T-helper 2 cell treated with Interferon-gamma antibody and Interleukin-4, amounts not matched to agents 100 ng/mL and 5 ng/mL, for 36 hours (primary cell): Measurements from ENCODE around the gene DAGLA. TPM values are rescaled to one million over a fixed set of nuclear protein-coding genes. Genes with fewer than 3 reads are reported as not detected.

Experiments used
- intact Hi-C: fragments of 100-400 bp; cut with micrococcal nuclease; formaldehyde crosslinking; loops from one replicate; pipeline ENCODE4 v1.15.1; 2023
- total RNA-seq: library from RNA; stranded (reverse); gene quantifications from 2 replicates; pipeline ENCODE4 v1.2.3, GENCODE V29; 2022

The DAGLA gene
- total RNA-seq, 1 donor from 2014 or later, result 0.07 TPM

DNA sequence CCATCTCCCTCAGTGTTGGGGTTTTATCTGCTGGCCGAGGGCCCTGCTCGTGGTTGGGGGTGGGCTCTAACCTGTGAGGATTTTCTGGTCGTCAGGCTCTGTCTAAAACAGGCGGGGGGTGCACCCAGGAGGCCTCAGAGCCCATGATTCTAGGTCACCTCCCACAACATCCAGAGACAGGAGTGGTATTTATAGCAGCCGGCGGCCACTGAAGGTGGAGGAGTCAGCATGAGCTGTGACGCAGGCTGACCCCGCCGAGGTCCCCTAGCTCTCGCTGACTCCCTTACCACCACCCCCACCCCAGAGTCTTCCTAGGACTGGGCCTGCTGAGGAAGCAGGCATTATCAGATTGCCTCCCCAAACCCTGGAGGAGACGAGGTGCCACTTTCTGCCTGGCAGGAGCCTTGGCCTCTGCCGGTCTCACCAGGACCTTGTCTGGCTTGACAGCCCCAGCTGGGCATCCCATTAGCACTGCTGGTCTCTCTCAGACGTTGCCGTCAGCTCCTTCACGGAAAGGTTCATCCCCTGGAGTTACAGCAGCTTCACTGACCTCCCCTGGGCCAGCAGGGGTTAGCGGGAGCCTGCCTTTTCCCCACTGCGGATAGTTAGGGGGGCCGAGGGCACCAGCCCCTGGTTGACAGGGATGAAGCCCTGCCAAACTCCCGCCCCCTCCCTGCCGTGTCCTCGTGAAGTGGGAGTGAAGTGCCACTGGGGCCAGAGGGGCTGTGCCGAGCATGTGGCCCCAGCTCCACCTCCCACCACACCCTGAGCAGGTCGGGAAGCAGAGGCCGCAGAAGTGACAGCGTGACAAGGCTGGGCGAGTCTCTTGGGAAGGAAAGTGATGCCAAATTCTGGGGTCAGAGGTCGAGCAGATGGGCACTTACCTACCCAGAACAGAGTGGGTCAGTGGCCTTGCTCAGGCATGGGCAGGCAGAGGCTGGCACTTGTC lies 26.5 kb downstream of the DAGLA start:
- intact Hi-C loops, result no loop called here

DNA sequence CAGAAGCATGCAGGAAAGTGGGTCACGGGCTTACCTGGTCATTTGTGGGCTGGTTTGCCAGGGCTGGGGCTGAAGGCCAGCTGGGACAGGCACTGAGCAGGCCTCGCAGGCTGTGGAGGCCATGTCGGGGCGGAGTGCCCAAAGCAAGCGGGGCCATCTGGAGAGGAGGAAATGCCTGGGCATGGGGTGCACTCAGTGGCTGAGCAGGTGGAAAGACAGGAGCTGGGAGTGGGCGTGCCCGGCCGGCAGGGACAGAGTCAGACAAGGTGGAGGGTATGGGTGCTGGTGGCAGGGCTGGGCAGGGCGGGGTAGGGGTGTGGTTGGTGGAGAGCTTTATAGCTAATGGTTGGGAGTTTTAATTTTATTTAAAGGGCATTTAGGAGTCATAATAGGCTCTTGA lies 27.4 kb downstream of the DAGLA start:
- intact Hi-C loops, result no loop called here

DNA sequence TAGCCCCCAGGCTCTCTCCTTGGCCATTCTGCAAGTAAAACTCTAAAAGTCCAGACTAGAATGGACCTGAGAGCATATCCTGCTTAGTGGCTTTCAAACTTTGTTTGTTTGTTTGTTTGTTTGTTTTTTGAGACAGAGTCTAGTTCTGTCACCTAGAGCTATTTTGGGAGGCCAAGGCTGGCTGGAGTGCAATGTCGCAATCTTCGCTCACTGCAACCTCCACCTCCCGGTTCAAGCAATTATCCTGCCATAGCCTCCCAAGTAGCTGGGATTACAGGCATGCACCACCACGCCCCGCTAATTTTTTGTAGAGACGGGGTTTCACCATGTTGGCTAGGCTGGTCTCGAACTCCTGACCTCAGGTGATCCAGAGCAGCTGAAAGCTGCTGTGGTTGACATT lies 28.9 kb downstream of the DAGLA start:
- intact Hi-C loops, result no loop called here

DNA sequence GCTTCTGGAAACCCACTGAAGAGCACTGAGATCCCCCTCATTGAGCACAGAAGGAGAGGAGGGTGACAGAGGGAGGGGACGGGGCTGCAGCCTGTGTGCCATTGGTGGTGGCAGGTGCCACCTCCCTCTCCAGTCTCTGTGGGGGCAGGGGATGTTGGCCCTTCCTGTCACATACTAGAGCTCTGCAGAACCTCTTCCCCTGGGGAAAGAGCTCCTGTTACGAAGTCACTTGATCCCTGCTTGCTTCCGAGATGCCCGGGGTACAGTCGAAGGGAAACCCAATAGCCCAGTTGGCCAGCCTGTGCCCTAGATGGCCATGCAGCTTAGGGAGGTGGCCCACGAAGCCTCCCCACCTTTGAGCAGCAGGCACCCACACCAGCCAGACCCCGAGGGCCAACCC lies 29.4 kb downstream of the DAGLA start:
- intact Hi-C loops, result no loop called here

DNA sequence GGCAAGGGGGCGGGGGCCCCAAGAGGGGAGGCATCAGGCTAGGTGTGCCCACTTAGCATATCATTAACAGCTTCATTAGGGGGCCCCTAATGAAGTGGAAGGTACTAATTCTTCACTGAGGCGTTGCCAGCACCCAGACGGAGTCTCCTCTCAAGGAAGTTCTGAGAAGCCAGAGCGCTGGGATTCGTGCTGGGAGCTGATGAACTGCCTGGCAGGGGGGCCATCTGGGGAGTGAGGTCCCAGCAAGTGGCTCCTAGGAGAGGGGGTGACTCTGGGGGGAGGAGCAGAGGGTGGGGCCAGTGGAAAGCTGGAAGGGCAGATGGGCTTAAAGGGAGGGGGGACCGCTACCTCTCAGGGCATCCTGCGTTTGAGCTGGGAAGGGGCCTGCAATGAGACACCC lies 29.8 kb downstream of the DAGLA start:
- intact Hi-C loops, result no loop called here

DNA sequence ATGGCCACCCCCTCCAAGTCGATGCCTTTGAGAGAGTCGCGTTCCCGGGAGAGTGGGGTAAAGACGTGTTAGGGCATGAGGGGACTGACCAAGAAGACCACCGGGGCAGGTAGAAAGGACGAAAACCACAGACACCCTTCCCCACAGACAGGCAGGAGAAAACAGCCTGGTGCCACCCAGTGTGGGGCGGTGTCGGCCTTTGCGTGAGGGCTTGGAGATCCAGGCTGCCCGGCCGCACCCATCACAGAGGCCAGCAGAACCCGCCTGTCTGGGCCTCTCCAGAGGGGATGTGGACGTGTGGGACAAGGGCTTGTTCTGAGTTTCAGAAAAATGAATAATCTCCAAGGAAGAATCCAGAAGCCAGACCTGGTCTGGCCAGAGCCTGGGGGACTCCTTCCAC lies 30.8 kb downstream of the DAGLA start:
- intact Hi-C loops, result no loop called here

DNA sequence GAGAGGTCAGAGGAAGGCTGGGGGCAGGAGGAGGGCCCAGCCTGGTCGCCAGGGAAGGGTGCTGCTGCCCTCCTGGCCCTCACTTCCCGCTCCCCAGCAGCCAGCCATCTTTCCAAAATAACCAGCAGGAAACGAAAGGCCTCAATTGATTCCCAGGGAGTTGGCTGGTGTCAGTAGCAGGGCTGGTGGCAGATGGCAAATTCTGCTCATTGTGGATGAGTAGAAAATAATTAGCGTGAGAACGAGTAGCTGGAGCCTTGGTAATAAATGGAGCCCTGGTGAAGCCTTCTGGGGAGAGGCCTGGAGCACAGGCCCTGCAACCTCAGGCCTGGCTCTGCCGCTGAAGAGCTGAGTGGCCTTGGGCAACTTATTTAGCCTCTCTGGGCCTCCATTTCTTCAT lies 31.3 kb downstream of the DAGLA start:
- intact Hi-C loops, result no loop called here

DNA sequence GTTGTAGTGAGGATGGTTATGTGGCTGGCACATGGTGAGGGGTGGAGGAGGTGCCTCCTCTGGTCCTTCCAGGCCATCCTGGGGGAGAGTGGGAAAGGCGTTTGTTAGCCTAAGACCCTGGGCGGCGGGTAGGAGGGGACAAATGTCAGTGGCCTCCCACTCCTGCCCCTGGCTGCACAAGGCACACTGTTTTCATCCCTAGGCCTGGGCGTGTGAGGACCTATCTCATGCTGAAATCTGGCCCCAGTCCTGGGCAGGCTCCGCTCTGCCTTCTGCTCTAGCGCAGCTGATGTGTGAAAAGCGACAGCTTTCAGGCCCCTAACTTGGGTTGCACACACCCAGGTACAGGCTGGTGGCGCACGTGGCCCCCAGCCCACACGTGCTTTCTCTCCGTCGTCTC lies 32.1 kb downstream of the DAGLA start:
- intact Hi-C loops, result no loop called here

DNA sequence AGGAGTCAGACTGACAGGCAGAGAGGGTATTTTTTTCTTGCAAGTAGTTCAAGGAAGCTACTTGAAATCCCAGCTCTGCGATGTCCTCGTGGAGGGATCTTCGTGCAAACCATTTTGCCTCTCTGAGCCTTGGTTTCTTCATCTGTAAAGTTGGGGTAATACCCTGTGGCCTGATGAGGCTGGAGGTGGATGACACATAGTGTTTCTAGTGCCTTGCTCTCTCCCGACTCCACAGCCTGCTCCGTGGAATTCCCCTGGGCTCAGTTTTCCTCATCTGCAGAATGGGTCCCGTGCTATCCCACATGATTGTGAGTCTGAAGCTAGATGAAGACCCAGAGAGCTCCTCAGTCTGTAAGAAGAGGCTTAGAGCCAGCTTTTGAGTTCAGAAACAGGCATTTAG lies 32.7 kb downstream of the DAGLA start:
- intact Hi-C loops, result no loop called here

DNA sequence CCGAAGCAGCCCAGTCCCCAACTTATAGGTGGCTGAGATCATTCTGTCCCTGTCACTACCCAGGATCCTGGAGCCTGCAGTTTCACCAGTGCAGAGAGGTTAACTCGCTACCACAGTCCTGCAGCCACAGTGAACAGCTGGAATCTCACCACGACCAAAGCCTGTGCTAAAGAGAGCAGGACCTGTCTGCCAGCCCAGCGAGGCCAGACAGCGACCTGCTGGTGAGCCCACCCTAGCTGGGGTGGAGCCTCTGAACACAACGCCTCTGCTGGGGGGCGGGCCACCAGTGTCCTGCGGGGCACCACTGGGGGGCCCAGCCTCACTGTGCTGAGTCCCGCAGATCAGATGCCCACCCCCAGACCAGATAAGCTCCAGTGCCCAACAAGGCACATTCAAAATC lies 33.3 kb downstream of the DAGLA start:
- intact Hi-C loops, result no loop called here

DNA sequence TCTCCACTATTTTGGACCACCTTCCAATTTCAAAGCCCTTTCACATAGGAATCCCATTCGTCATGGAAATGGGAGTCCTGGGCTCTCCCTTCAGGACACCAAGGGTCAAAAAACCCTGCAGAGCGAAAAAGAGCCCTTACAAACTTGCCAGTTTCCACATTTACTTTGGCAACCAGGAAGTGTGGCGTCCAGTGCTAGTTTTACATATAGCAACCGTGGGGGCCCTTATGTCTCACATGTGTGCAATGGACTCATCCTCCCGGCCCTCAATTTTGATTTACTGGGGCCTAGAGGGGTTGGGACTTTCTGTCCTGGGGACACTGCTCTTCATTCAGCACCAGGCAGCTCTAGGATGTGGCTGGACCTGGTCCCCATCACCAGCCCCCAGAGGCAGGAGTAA lies 33.7 kb downstream of the DAGLA start:
- intact Hi-C loops, result no loop called here

DNA sequence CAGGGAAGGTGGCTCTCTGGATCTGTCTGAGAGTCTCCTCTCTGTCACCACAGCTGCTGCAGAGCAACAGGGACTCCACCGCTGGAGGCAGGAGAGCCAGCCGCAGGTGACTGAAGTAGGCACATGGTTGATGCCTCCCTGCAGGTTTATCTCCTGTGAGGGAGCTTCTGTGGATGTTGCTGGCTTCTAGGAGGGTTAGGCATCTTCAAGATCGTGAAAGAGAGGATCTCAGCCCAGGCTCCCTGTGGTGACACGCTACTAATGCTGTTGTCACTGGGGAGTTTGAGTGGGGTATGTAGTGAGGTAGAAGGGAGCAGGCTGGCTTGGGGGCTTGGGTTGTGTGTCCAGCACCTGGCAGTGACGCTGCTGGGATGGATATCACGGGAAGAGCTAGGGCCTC lies 34.1 kb downstream of the DAGLA start:
- intact Hi-C loops, result no loop called here

DNA sequence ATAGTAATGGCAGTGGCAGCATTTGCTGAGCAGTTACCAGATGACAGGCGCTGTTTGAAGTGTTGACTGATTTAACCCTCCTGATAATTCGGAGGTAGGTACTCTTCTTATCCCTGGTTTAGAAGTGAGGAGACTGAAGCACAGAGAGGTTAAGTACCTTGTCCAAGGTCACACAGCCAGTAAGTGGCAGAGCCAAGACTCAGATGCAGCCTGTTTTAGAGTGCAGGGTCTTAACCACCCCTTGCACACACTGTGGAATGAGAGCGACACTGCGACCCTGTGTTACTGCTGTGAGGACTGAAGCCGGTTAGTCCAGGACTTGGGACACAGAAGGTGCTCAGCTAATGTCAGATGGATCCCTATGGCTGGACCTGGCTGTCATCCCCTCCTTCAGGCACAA lies 34.7 kb downstream of the DAGLA start:
- intact Hi-C loops, result no loop called here

DNA sequence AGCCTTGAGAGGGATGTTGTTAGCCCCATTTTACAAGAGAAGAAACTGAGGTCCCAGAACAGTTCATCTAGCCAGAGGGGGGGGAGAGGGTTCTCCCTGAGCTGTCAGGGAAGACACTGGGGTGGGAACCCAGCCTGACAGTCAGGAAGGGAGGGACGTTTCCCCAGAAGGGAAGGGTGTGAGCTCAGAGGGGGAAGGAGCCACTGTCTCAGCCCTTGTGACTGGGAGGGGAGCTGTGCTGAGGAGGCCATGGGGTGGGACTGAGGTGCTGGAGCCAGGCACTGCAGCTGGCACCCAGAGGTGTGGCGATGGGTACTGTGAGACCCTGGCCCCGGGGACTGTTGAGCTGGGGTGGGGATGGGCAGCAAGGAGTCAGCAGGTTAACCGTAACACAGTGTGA lies 35.7 kb downstream of the DAGLA start:
- intact Hi-C loops, result no loop called here

DNA sequence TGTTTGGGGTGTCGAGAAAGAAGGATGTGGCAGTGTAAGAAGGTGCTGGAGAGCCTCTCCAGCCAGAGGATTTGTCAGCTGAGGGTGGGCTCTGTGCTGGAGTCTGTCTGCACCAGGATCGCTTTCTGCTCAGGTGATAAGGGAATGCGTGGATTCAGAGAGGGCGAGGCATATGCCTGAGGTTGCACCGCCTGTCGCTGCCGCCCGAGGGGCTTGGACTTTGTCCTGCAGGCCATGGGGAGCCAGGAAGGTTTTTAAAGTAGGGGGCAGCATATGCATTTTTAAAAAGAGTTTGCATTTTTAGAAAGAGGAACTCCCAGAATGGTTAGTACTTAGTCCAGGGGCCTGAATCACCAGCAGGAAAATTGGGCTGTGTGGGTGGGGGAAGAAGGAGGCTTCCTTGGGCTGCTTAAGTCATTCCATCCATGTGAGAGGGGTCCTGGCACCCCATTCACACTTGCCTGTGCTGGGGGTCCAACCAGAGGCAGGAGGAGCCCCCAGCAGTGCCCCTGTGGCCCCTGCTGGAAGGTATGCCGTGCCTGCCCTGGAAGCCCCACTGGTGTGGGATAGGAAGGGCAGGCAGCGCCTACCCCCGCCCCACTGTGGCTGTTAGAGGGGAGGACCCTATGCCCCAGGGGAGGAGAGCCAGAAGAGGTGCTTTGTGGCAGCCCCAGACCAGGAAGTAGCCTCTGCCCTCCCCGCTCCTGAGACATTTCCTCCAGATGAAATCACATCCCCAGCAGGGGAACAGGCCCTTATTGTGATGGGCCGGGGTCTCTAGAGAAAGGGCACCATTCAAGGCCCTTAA lies 36.5 kb downstream of the DAGLA start:
- intact Hi-C loops, result no loop called here

DNA sequence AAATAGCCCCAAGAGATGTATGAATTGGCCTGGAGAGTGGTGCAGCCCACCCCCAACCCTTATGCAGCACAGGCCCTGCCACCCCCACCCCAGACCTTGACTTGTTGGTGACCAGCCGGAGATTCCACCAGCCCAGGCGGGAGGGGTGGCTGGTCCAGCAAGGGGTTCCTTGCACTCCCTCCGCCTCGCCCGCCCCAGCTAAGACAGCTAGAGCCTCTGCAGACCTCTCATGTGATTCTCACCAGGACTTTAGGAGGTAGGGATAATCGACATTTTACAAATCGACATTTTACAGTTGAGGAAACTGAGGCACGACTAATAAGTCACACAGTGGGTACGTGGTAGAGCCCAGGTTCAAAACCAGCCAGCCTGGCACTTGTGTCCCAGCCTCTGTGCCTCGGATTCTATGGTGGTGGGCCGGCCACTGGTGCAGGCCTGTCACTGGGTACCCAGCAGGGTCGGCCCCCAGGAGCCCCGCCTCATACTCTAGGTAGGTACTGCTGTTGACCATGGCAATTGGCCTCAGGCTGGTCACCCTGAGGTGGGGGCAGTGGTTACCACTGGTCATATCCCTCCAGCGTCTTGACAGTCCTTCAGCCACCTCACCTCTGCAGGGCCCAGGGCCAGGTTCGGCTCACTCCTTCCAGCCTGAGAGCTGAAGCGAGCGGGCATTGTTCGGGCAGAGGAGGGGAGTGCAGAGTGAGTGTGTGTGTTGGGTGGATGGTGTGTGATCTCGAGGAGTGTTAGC lies 37.3 kb downstream of the DAGLA start:
- intact Hi-C loops, result no loop called here

DNA sequence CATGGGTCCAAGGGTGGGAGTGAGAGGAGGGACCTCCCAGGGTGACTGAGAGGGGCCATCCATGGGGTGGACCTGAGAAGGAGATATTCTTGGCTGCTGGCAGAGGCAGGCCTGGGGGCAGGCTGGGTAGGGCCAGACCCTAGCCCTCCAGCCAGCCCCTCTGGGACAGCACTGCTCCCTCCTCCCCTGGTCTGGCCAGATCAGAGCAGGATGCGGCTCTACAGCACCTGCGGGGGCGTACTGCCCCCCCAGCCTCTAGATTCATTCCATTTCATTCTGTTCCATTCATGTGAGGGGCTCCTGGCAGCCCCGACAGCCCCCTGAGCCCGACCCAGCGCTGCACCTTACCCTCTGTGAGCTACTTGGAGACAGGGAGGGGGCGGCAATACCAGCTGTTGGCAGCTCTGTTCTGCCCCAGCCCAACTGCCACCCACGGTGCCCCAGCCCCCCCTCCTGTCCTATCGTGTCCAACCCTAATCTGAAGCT lies 37.9 kb downstream of the DAGLA start:
- intact Hi-C loops, result no loop called here

DNA sequence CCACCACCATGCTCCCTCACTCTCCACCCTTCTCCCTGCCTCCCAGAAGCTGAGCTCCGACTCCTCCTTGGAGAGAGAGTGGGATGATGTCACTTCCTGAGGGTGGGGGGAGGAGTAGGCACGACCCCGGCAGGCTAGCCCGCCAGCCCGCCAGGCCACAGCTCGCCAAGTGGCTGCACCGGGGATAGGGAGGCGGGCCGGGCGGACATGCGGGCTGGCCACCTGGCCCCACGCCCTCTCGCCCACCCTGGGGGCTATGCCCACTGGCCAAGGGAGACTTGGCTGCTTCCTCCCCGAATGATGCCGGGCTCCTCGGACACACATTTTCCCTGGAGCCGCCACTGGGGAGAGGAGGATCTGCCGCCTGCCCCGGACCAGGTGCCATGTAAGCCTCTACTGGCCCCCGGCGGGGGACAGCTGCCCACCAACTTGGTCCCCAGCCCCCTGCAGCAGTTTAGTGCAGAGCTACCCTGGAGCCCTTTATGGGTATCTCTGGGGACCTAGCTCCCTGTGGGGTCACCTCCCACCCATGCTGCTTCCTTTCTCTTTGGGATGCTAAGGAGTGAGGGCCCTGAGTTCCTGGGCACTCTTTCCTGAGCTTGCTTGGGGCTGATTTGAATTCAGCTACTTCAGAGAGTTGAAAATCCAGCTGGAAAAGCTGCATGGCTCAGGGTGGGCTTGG lies 38.6 kb downstream of the DAGLA start:
- intact Hi-C loops, result no loop called here

DNA sequence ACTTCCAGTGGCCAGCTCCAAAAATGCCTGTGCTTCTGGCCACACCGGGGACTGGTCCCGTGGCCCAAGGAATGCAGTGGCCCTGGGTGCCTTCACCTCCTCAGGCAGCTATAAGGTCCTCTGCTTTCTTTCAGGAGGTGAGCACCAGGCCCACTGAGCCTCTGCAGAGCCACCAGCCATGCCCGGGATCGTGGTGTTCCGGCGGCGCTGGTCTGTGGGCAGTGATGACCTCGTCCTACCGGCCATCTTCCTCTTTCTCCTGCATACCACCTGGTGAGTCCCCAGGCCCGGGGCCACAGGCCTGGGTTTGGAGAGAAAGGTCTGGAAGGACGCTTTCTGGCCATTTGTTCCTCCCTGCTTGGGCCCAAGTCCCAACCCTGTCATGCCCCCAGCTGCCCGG lies 39.8 kb downstream of the DAGLA start:
- intact Hi-C loops, result no loop called here

DNA sequence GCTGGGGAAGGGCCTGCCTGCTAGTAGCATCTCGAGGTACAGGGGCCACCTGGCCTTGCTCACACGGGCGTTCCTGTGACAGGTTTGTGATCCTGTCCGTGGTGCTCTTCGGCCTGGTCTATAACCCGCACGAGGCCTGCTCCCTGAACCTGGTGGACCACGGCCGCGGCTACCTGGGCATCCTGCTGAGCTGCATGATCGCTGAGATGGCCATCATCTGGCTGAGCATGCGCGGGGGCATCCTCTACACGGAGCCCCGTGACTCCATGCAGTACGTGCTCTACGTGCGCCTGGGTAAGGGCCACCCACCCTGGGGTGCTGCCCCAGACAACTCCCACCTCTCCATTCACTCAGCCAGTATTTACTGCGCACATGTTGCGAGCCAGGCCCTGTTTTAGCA lies 40.4 kb downstream of the DAGLA start:
- intact Hi-C loops, result no loop called here

DNA sequence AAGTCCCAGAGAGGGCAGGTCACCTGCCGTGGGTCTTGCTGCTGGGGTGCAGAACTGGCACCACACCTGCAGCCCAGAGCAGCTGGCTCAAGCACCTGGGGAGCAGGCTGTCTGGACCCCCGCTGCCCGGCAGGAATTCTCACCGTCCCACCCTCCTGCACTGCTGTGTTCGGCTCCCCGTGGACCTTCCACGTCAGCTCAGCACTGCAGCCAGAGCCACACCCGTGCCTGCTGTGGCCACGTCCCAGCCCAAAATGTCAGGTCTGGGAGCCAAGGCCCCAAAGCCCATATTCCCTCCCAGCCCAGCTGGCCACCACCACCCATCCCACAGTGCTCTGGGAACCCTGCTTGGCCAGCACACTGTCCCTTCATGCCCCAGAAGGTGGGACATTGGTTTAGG lies 44.2 kb downstream of the DAGLA start:
- intact Hi-C loops, result no loop called here
